ENCODE results near the gene PSTPIP1.

DNA sequence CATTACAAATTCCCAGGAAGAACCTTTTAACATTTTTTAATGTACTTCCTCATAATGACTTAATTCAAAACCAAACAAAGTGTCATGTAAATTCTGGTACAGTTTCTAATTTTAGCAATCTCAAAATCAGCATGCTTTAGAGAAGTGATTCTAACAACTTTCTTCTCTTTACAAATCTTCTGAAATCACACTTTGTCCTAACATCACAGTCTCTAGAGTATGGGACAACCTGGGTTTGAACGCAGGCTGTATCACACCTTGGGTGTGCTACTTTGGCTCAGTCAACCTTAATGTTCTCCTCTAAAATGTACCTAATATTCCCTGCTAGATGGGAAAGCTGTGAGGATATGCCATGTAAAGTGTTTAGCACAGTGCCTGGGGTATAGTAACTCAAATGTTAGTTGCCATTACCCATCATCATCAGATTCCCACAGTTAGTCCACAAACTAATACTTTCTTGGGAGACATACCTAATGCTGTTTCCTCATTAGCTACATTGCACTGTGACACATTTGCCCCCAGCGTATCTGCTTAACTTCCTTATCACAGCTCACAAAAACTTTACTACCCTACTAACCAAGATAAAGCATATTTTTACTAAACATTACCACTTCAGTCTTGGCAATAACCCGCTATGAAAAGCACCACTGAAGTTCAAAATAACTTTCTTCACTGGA lies 72.9 kb downstream of the PSTPIP1 start:
- TF ChIP-seq, protein P1, sequence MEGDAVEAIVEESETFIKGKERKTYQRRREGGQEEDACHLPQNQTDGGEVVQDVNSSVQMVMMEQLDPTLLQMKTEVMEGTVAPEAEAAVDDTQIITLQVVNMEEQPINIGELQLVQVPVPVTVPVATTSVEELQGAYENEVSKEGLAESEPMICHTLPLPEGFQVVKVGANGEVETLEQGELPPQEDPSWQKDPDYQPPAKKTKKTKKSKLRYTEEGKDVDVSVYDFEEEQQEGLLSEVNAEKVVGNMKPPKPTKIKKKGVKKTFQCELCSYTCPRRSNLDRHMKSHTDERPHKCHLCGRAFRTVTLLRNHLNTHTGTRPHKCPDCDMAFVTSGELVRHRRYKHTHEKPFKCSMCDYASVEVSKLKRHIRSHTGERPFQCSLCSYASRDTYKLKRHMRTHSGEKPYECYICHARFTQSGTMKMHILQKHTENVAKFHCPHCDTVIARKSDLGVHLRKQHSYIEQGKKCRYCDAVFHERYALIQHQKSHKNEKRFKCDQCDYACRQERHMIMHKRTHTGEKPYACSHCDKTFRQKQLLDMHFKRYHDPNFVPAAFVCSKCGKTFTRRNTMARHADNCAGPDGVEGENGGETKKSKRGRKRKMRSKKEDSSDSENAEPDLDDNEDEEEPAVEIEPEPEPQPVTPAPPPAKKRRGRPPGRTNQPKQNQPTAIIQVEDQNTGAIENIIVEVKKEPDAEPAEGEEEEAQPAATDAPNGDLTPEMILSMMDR (conservative IDR thresholded peaks at IDR 0.05; ENCODE audit: low read depth, low read length), result no peak
- no peak for TF ChIP-seq RAD21 (IDR thresholded peaks at IDR 0.05; ENCODE audit: low read length)
- TF ChIP-seq POLR2A (IDR thresholded peaks at IDR 0.05; ENCODE audit: low read depth, low read length), result no peak
- TF ChIP-seq MAFK (IDR thresholded peaks at IDR 0.05; ENCODE audit: low read depth, low read length), result no peak
- TF ChIP-seq SMC3 (IDR thresholded peaks at IDR 0.05; ENCODE audit: low read depth, low read length), result no peak
- no peak for TF ChIP-seq CHD1 (IDR thresholded peaks at IDR 0.05; ENCODE audit: low read depth, low read length)
- TF ChIP-seq MXI1 (IDR thresholded peaks at IDR 0.05; ENCODE audit: borderline replicate concordance, low read depth, low read length), result no peak
- TF ChIP-seq RFX5 (IDR thresholded peaks at IDR 0.05; ENCODE audit: low read depth, low read length), result no peak
- no peak for TF ChIP-seq FOS (IDR thresholded peaks at IDR 0.05; ENCODE audit: low read depth, low read length)
